GM11168 (cell line): ENCODE data around the gene HDAC5.

ENCODE experiments used
- in situ Hi-C: fragments of 300-500 bp; cut with MboI; formaldehyde crosslinking; loops from one replicate; pipeline ENCODE4 v1.12.0; 2022; ENCODE audit warnings: low sequenced_read_pairs; ENCODE audit not compliant: unreplicated experiment

The HDAC5 gene

DNA sequence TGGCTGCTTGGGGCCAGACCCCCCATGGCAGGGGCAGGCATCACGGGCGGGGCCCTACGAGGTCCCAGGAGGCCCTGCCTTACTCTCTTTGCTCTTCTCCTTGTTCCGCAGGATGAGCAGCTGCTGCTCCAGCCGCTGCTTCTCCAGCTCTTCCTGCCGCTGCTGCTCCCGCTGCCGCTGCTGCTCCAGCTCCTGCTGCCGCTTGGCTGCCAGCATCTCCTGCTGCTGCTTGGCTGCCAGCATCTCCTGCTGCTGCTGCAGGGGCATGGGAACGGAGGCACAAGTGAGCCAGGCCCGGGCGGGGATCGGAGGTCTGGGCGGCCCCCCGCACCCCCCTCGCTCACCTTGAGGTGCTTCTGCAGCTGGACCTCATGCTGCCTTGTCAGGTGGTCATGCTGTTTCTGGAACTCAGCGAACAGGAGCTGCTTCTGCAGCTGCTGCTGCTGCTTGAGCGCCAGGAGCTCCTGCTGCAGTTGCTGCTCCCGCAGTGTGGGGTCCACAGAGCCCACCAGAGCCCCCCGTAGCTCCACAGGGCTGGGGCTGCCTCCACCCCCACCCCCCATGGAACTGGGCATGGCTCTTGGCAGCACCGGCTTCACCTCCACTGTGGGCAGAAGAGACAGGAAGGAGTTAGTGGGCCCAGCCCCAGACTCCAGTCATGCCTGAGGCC is 30.1 kb downstream of the HDAC5 start:
- in situ Hi-C loops, result no loop called here

GRCh38 chr17:44092051-44092450 is 31.4 kb downstream of the HDAC5 start:
- in situ Hi-C loops, result no loop called here

DNA sequence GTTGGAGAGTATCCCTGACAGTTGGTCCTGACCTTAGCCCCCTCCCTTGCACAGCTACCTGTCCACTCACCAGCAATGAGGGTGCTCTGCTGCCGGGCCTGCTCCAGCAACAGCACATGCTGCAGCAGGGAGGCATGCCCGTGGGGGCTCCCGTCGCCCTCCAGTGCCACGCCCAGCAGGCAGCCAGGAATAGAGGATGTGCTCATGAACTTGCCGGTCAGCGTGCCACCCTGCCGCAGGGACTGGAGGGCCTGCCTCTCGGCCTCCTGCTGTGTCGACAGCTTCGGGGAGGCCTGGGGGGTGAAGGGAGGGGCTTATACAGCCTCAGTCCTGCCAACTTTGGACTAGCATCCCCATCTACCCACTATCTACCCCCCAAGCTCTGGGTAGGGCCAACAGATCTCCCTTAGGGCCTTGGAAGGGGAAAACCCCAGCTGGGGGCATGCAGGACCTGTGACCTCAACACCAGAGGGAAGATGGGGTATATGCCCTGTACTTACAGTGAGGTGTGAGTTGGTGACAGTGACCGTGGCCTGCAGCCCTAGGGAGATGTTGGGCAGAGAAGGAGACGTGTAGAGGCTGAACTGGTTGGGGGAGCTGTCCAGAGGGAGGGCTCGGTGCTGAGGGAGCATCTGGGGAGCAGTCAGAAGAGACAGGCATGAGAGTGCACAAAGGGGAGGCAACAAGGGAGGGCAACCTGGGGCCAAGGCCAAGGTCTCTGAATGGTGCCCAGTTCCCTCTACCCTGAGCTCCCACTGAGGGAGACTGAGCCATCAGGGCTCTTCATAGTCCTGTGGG is 32.0 kb downstream of the HDAC5 start:
- in situ Hi-C loops, result no loop called here

DNA sequence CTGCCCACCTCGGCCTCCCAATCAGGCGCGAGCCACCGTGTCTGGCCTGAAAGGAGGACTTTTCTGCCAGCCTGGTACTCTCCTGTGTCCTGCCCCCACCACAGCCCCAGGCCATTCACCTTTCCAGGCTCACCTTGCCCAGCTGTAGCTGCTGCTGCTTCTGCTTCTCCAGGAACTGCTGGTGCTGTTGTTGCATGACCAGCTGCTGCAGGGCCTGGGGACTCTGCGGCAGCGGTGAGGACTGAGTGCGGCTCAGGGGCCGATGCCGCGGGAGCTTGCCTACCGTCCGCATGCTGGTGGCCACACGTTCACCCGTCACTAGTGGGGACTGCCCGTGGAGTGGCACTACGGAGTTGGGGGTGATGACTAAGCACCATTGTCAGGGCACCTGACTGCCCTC is 35.2 kb downstream of the HDAC5 start:
- in situ Hi-C loops, result no loop called here

GRCh38 chr17:44087319-44087718 is 36.1 kb downstream of the HDAC5 start:
- in situ Hi-C loops, result no loop called here

DNA sequence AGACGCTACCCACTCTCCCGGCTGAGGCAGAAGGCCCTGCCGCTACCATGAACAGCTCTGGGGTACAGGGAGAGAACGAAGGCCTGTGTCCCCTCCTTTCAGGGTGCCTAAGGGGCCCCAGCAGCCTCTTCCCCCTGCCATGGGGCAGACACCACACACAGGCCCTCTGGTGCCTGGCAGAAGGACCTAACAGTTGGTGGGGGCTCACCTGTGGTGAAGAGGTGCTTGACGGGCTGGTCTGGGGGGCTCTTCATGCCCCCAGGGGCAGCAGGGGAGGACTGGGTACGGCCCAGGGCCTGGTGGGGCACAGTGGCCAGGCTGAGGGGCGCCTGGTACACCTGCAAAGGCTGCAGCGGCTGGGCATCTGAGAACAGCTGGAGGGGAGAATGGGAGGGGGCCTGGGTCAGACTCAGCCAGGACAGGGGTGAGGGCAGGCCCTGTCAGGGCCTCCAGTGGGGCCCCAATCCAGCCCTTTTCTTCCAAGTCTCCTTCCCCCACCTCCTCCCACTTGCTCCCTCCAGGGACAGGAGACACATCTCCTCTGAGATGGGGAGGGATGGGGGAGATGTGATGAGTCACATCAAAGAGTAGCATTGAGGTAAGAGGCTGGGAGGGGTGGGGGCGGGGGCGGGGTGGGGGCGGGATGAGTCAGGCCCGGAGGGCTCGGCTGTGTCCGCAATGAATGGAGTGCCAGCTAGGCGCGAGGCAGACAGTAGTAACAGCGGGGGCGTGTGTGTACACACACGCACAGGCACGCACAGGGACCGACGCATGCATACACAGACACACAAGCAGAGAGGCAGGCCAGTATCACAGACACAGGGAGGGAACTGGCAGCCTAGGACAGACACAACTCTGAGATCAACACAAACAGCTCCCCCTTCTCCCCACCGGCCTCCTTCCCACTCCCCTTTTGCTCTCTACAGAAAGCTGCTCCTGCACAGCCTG is 36.8 kb downstream of the HDAC5 start:
- in situ Hi-C loops, result no loop called here

DNA sequence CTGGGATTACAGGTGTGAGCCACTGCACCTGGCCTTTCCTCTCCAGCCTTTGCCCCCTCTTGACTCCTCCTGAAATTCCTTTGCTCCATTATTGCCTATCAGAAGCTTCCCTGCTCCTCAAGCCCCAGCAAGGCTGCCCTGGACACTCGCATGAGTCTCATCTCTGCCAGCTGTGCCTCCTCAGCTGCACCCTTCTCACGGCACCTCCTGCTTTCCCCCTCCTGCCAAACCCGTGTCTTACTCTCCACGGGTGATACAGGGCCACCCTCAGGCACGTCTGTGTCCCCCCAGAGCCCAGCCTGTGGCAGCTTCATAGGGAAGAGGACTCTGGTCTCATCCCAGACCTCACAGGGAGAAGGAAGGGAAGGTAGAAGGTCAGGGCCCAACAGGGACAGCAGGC is 37.5 kb downstream of the HDAC5 start:
- in situ Hi-C loops, result no loop called here

DNA sequence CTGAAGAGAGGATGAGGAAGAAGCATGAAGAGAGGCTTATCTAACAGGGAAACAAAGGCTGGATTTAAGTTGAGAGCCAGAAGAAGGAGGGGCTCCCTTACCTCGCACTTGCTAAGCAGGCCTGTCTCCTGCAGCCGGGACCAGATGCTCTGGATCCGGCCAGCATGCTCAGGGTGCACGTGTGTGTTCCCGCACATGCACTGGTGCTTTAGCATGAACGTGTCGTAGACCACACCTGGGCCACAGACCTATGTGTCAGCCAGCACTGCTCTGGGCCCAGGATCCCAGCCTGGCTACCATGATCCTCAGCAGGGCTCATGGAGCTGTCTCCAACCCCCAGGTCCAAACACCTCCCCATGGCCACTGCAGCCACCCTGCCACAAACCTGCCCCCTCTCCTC is 38.5 kb downstream of the HDAC5 start:
- in situ Hi-C loops, result no loop called here

DNA sequence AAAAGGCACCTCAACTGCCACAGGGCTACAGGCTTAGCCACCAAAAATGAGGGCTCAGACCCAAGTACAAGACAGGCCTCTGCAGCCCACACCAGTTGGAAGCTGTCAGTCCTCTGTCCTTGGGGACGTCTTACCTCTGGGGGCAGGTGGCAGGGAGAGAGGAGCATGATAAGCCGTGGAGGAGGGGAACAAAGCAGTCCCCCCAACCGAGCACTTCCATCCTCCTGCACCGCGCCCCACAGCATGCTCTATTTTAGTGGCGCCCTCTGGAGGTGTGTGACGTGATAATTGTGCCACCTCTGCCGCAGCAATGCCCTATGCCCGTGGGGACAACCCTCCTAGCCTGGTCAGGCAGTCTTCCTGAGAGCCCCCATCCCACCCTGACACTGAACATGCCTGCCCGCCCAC is 39.3 kb downstream of the HDAC5 start:
- in situ Hi-C loops, result no loop called here

DNA sequence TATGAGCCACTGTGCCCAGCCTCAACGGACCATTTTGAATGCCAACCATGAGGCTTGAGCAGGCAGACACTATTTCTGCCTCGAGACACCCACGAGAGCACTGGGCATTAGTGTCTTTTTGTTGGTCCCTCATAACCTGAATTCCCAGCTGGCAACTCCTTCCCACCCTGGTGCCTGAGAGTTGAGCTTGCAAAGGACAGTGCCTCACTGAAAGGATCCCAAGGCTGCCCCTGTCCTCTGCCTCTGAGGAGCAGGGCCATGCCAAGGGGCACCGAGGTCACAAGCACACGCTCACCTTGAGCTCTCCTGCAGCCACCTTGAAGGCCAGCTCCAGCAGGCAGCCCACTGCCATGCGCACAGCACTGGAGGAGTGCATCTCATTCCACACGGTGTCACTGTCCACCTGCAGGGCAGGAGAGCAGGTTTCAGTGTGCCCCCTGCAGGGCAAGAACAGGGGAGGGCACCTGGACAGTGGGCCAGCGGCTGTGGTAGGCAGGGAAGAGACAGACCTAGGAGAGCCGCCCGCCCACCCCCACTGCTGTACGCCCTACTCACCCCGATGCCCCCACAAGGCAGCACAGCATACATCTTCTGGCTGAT is 40.1 kb downstream of the HDAC5 start:
- in situ Hi-C loops, result no loop called here

DNA sequence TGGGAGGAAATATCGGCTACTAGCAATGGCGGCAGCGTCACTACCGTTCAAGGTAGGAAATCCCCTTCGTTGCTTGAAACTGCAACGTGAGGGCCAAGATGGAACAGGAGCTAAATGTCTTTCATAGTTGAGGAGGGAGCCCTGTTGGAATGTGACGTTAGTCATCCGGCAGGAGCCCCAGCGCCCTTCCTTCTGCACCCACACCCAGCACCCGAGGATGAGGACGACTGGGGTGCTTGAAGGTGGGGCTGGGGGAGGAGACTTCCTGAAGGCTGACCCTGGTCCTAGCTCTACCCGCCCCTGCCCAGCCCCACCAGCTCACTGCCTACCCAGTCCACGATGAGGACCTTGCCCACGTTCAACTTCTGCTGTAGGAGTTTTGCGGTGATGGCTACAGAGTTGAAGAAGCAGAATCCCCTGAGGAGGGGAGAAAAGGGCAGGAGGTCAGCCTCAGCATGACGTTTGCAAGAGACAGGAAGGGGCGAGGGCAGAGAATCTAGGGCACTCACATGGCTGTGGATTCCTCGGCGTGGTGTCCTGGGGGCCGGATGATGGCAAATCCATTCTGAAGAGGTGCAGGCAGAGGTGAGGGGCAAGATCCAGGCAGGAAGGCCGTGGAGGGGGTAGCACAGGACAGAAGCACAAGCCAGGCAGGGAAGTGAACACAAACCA is 41.0 kb downstream of the HDAC5 start:
- in situ Hi-C loops, result no loop called here

DNA sequence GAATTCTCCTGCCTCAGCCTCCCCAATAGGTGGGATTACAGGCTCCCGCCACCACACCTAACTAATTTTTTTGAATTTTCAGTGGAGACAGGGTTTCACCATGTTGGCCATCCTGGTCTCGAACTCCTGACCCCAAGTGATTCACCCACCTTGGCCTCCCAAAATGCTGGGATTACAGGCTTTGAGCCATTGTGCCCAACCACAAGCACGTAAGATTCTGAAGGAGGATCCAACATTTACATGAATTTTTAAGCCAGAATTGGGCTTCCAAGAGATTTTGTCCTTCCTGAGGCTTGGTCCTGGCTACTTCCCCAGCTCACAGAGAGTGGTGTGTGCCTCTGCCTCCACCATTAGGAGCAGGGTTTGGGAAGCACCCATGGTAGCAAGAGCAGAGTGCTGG is 41.8 kb downstream of the HDAC5 start:
- in situ Hi-C loops, result no loop called here

- in situ Hi-C loops, result no loop called here
Observed at GRCh38 chr17:44079877-44080821, 43.3 kb downstream of the HDAC5 start.

DNA sequence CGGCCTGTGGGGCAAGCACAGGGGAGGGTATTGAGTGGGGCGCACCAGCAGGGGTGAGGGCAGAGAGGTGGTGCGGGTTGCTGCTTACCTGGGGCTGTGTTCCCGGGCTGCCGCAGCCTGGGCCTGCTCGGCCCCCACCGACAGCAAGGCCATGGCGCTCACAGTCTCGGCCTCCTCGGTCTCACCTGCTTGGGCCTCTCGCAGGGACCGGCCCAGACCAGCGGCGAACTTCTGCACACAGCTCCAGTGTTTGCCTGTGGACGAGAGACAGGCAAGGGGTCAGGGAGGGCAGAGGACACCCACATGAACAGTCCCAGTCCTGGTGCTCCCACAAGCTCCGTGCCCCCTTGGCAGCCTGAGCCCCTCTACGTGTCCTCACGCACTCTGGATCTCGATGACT is 45.0 kb downstream of the HDAC5 start:
- in situ Hi-C loops, result no loop called here

DNA sequence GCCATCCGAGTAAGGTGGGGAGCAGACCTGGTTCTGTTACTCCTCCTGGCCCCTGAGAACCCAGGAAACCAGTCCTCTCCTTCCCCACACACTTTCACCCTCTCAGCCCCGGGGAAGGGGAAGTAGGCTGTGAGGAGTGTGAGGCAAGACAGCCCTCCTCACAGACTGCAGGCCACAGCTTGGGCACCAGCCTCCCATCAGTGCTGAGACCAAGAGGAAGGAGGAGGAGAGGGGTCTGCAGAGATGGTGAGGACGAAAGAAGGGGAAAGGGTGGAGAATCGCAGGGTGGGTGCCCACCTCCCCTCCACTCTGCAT is 45.9 kb downstream of the HDAC5 start:
- in situ Hi-C loops, result no loop called here

- in situ Hi-C loops, result no loop called here
Observed at GRCh38 chr17:44076716-44077594, 46.5 kb downstream of the HDAC5 start.

- in situ Hi-C loops, result no loop called here
Observed at GRCh38 chr17:44075598-44076293, 47.7 kb downstream of the HDAC5 start.

GRCh38 chr17:44074911-44075285 is 48.5 kb downstream of the HDAC5 start:
- in situ Hi-C loops, result no loop called here
